ENCODE results near the gene SWAP70.

SWAP70 gene

GRCh38 chr11:9651899-9652748, 11.8 kb upstream of the SWAP70 start:
- DNase-seq, result no peak

- no peak for DNase-seq
Observed at GRCh38 chr11:9653871-9654270, 10.0 kb upstream of the SWAP70 start.

GRCh38 chr11:9656864-9657263, 7.0 kb upstream of the SWAP70 start:
- no peak for DNase-seq

GRCh38 chr11:9657531-9657930, 6.3 kb upstream of the SWAP70 start:
- DNase-seq, result no peak

GRCh38 chr11:9660886-9661285, 3.0 kb upstream of the SWAP70 start:
- DNase-seq, result no peak

GRCh38 chr11:9662273-9662672, 1.6 kb upstream of the SWAP70 start:
- no peak for DNase-seq

GRCh38 chr11:9664276-9665171, 647 bp downstream of the SWAP70 start:
- no peak for DNase-seq

- DNase-seq, result no peak
Observed at GRCh38 chr11:9665749-9666148, 1.9 kb downstream of the SWAP70 start.

GRCh38 chr11:9669954-9670353, 6.1 kb downstream of the SWAP70 start:
- no peak for DNase-seq

GRCh38 chr11:9672288-9672916, 8.5 kb downstream of the SWAP70 start:
- DNase-seq, result no peak

GRCh38 chr11:9672918-9673317, 9.0 kb downstream of the SWAP70 start:
- no peak for DNase-seq

- no peak for DNase-seq
Observed at GRCh38 chr11:9675691-9676090, 11.8 kb downstream of the SWAP70 start.

- no peak for DNase-seq
Observed at GRCh38 chr11:9677951-9678350, 14.1 kb downstream of the SWAP70 start.

- DNase-seq, result no peak
Observed at GRCh38 chr11:9678576-9678975, 14.7 kb downstream of the SWAP70 start.

GRCh38 chr11:9680028-9680427, 16.2 kb downstream of the SWAP70 start:
- no peak for DNase-seq

GRCh38 chr11:9681583-9682372, 17.9 kb downstream of the SWAP70 start:
- DNase-seq, result no peak

GRCh38 chr11:9687711-9688477, 24.0 kb downstream of the SWAP70 start:
- no peak for DNase-seq

GRCh38 chr11:9688716-9689511, 25.0 kb downstream of the SWAP70 start:
- no peak for DNase-seq

- no peak for DNase-seq
Observed at GRCh38 chr11:9689721-9690120, 25.8 kb downstream of the SWAP70 start.

GRCh38 chr11:9691865-9692264, 28.0 kb downstream of the SWAP70 start:
- DNase-seq, result no peak

- DNase-seq, result no peak
Observed at GRCh38 chr11:9692691-9693090, 28.8 kb downstream of the SWAP70 start.

All from effector CD4-positive, alpha-beta T cell (primary cell).